SK-N-SH treated with all-trans-retinoic acid at 6 μM for 48 hours (cell line): Measurements from ENCODE around the gene RLN1.

ENCODE experiments used
- BACH2 ChIP-seq: fragments of 250-450 bp; sonication (Bioruptor Pico); IDR thresholded peaks from 2 replicates; pipeline ENCODE4 v1.9.0; 2021; ENCODE audit warnings: mild to moderate bottlenecking, borderline replicate concordance
- ISL1 ChIP-seq: fragments of 250-450 bp; sonication (Bioruptor Pico); IDR thresholded peaks from 2 replicates; pipeline ENCODE4 v2.1.2; 2022; ENCODE audit warnings: mild to moderate bottlenecking, moderate library complexity
- TOX ChIP-seq: fragments of 250-450 bp; sonication (Bioruptor Pico); IDR thresholded peaks from 2 replicates; pipeline ENCODE4 v1.8.0; 2021; ENCODE audit warnings: mild to moderate bottlenecking, moderate library complexity, borderline replicate concordance
- ZC3H10 ChIP-seq: fragments of 250-450 bp; sonication (Bioruptor Pico); IDR thresholded peaks from 2 replicates; pipeline ENCODE4 v1.5.1; 2021; ENCODE audit warnings: mild to moderate bottlenecking, moderate library complexity
- ZFP30 ChIP-seq: fragments of 450-650 bp; formaldehyde crosslinking; IDR thresholded peaks from 2 replicates; pipeline ENCODE4 v1.5.0; 2022; ENCODE audit warnings: mild to moderate bottlenecking, moderate library complexity
- ZNF70 ChIP-seq: fragments of 450-650 bp; formaldehyde crosslinking; IDR thresholded peaks from 2 replicates; pipeline ENCODE4 v1.5.0; 2020; ENCODE audit warnings: mild to moderate bottlenecking, moderate library complexity
- TF ChIP-seq, protein P1 (sequence below): fragments of 250-450 bp; sonication (Bioruptor Pico); IDR thresholded peaks from 2 replicates; pipeline ENCODE4 v1.5.1; 2020; ENCODE audit warnings: low read depth, mild to moderate bottlenecking, moderate library complexity

DNA sequence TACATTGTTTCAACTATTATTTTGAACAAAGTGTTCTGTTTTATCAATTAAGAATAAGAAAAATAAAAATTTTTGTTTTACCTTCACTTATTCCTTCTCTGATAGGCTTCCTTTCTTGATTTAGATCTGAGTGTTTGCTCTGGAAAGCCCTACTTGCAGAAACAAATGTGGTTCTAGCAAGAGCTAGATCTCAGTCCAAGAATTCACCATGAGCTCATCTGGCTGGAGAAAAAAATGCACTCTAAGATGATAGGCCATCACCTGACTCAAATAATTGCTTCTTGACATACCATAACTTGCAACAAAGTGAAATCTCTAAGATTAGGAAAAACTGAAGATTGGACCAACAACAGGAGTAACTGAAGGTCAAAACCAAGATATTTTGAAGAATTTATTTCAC is 28.8 kb downstream of the RLN1 start:
- TF ChIP-seq, protein P1, sequence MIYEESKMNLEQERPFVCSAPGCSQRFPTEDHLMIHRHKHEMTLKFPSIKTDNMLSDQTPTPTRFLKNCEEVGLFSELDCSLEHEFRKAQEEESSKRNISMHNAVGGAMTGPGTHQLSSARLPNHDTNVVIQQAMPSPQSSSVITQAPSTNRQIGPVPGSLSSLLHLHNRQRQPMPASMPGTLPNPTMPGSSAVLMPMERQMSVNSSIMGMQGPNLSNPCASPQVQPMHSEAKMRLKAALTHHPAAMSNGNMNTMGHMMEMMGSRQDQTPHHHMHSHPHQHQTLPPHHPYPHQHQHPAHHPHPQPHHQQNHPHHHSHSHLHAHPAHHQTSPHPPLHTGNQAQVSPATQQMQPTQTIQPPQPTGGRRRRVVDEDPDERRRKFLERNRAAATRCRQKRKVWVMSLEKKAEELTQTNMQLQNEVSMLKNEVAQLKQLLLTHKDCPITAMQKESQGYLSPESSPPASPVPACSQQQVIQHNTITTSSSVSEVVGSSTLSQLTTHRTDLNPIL (CRISPR knock-in tag), result no peak
- TF ChIP-seq ZC3H10 (CRISPR knock-in tag) (no peak), TOX (CRISPR knock-in tag) (no peak), ISL1 (CRISPR knock-in tag) (no peak), ZNF70 (CRISPR knock-in tag) (no peak), ZFP30 (CRISPR knock-in tag) (no peak), BACH2 (no peak)
